Hippocampal formation (tissue), 2 donors: ENCODE results near the gene TUSC2.

Source experiments
- DNase-seq, 2 donors: peaks; one replicate each; lab custom pipeline; 2025; lab: John Stamatoyannopoulos, UW

Gene TUSC2

GRCh38 chr3:50327943-50328691, at the start of gene TUSC2:
TSS of gene TUSC2 (minus strand) at chr3:50328223. CDS start at chr3:50328099, 124 bp downstream.
- DNase-seq: peak; percentile 94 to 95

- DNase-seq: no peak
Observed at GRCh38 chr3:50375258-50375931, 47.4 kb upstream of the TUSC2 start.

GRCh38 chr3:50374363-50375257, 46.6 kb upstream of the TUSC2 start:
- no peak for DNase-seq

GRCh38 chr3:50373146-50374051, 45.4 kb upstream of the TUSC2 start:
- no peak for DNase-seq

- no peak for DNase-seq
Observed at GRCh38 chr3:50372349-50372748, 44.3 kb upstream of the TUSC2 start.

- no peak for DNase-seq
Observed at GRCh38 chr3:50371133-50371685, 43.2 kb upstream of the TUSC2 start.

GRCh38 chr3:50370594-50370993, 42.6 kb upstream of the TUSC2 start:
- DNase-seq: no peak

GRCh38 chr3:50369012-50369670, 41.1 kb upstream of the TUSC2 start:
- DNase-seq: no peak

GRCh38 chr3:50365842-50366220, 37.8 kb upstream of the TUSC2 start:
- DNase-seq: no peak

- DNase-seq: peak in 1 of 2 donors; percentile 63
Observed at GRCh38 chr3:50365080-50365841, 37.2 kb upstream of the TUSC2 start.

GRCh38 chr3:50364573-50365079, 36.6 kb upstream of the TUSC2 start:
- no peak for DNase-seq

- DNase-seq: no peak
Observed at GRCh38 chr3:50359760-50360110, 31.7 kb upstream of the TUSC2 start.

GRCh38 chr3:50358911-50359759, 31.1 kb upstream of the TUSC2 start, which contains the start of gene TMEM115:
TSS of gene TMEM115 (minus strand) at chr3:50359521. CDS start at chr3:50359063, 458 bp downstream.
- DNase-seq: peak; percentile 99 to 100

- DNase-seq: no peak
Observed at GRCh38 chr3:50358355-50358910, 30.4 kb upstream of the TUSC2 start.

- DNase-seq: no peak
Observed at GRCh38 chr3:50357481-50357880, 29.5 kb upstream of the TUSC2 start.

GRCh38 chr3:50356553-50356952, 28.5 kb upstream of the TUSC2 start:
- DNase-seq: no peak

GRCh38 chr3:50355829-50356552, 28.0 kb upstream of the TUSC2 start:
- no peak for DNase-seq

GRCh38 chr3:50354850-50355249, 26.8 kb upstream of the TUSC2 start:
- DNase-seq: no peak
